ENCODE results near the gene APBB1IP.

The APBB1IP gene

GRCh38 chr10:26513101-26513500 lies 75.0 kb downstream of the APBB1IP start:
- no peak for DNase-seq

DNA sequence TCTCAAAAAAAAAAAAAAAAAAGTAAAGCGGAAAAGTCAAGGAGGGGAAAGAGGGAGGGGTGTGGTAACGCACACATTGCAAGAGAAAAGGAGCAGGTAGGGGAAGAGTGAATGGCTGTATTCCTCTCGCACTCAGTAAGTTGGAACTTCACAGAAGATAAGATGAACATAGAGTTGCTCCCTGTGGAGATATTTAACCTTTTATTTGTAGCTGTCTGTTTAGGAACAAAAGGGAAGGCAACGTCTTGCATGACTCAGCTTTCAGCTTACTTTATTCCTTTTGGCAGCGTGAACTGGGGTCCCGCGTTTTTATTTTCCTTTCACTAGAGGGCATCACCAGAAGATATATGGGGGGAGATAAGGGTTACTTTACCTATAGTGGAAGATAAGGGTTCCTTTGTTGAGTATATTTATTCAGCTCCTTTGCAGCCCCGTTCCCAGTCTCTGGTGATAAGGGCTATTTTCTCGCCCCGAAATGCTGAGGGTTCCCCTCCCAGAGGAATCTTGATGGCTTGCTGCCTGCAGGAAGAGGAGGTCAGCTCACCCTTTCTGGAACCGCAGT lies 78.5 kb downstream of the APBB1IP start:
- DNase-seq, result no peak

DNA sequence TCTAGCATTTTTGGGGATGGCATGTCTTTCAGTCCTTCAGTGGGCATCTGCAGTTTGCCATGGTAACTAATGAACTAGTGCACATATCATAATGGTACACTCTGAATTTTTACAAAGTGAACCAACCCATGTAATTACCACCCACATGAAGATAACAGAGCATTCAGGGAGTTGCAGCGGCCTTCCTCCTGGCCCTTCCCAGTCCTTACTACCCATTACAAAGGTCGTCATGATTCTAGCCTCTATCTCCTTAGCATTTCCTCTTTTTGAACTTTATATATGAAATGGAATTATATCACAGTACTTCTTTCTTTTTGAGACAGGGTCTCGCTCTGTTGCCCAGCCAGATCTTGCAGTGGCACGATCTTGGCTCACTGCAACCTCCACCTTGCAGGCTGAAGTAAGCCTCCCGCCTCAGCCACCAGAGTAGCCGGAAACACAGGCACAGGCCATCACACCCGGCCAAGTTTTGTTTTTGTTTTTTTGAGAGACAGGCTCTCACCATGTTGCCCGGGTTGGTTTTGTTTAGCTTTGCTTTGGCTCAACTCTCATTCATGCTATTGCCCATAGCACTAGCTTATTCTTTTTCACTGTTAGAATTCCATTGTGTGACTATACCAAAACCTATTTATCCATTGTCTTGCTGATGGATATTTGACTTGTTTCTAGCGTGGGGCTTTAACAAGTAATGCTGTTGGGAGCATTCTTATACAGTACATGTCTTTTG lies 79.2 kb downstream of the APBB1IP start:
- DNase-seq, result no peak

DNA sequence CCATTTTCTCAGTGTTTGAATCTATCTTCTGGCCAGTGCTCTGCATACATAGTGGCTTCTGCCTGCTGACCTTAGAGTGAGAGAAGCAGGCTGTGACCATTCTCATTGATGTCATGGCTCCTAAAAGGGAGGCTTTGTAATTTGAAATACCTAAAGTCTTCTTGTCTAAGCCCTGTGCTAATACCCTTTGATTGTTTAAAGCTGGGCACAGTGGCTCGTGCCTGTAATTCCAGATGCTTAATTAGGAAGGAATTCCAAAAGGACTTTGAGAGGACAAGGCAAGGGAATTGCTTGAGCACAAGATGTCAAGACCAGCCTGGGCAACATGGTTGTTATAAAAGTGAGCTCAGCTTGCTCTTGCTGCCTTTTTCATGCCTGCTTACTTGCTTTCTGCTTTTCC lies 81.7 kb downstream of the APBB1IP start:
- DNase-seq, result no peak

- DNase-seq, result no peak
Measured at GRCh38 chr10:26520575-26520974, 82.4 kb downstream of the APBB1IP start.

DNA sequence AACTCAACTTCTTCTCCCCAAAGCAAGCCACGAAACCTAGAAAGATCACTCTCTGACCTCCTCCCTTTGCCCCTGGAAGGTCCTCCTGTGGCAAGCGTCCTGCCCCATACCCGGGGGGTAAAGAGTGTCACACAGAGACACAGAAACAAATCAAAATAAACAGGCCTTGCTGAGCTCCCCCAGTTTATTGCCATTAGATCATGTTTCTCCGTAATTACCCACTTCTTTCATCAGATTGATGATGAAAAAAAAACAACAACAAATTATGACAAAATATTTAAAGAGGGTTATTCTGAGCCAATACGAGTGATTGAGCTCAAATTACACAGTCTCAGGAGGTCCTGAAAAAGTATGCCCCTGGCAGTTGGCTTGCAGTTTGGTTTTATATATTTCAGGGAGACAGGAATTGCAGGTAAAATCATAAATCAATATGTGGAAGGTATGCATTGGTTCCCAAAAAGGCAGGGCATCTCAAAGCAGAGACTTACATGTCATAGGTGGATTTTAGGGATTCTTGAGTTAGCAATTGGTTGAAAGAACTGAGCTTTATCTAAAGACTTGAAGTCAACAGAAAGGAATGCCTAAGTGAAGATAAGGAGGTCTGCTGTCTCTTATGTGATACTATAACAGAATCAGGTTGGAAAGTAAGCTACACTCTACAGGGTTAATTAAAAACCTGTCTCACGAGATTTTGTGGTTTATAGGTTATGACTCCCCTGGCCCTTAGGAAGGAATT lies 86.2 kb downstream of the APBB1IP start:
- DNase-seq, result no peak

DNA sequence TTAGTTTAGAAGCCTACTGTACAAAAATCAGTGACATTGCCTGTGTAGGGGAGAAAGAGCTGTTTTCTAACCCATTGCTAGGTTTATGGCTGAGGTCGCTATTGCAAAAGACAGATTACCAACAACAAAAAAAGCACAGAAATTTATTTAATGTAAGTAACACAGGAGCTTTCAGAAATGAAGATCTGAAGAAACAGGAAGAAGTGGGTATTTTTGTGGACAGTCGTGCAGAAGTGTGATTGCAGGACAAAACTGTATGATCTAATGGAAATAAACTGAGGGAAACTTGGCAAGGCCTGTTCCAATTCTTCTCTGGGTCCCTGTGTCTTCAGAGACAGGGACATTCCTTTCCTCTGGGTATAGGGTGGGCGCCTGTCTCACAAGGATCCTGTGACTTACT lies 87.4 kb downstream of the APBB1IP start:
- DNase-seq, result no peak

DNA sequence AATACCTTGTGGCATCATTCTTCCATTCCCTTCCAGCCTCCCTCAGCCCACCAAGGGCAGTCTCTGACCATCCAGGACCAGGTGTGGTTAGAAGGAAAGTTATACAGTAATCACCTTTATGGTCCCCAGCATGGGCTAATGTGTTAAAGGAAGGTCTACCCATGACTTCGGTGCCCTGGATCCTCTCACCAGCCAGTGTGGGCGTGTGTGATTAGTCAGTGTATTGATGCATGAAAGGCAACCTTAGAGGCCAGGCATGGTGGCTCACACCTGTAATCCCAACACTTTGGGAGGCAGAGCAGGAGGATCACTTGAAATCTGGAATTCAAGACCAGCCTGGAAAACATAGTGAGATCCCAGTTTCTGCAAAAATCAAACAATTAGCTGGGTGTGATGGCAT lies 88.9 kb downstream of the APBB1IP start:
- no peak for DNase-seq

DNA sequence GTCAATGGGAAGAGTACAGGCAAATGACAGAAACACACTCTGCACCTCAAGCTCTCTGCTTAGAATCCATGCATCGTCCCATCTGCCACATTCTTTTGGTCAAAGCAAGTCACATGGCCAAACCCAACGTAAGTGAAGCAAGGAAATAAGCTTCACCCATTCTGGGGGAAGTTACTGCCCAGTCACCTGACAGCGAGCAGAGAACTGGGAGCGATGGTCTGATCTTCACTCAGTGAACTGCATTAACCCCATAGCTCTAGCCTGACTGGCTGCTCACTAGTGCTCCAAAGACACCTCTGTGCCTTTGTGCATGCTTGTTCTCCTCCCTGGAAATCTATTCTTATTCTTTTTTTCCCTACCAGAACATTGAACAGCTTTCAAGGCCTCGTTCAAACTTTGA lies 89.9 kb downstream of the APBB1IP start:
- no peak for DNase-seq

DNA sequence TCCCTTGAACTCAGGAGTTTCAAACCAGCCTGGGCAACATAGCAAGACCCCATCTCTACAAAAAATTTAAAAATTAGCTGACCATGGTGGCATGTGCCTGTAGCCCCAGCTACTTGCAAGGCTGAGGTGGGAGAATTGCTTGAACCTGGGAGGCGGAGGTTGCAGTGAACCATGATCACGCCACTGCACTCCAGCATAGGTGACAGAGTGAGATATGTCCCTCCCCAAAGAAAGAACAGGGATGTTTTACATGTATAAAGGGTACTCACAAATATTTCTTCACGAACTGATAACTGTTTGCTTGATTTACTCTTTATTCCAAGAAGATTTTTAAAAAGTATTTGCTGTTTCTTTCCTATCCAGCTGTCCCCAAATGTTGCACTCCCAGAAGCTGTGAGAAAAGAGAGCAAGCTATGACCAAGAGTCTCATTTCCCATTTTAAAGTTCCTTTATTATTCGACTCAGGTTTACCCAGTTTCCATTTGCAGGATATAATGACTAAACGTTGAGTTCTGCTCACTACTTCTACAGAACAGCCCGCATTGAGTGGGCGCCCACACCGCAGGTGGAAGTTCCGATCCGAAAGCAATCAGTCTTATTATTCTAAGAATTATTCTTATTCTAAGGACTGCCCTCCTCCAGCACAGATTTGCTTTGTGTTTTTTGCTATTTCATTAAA lies 90.7 kb downstream of the APBB1IP start:
- DNase-seq, result no peak

- no peak for DNase-seq
Measured at GRCh38 chr10:26534384-26534783, 96.2 kb downstream of the APBB1IP start.

- DNase-seq, result no peak
Measured at GRCh38 chr10:26540601-26541000, 102.5 kb downstream of the APBB1IP start.

GRCh38 chr10:26543567-26544306 lies 105.6 kb downstream of the APBB1IP start:
- DNase-seq, result no peak

DNA sequence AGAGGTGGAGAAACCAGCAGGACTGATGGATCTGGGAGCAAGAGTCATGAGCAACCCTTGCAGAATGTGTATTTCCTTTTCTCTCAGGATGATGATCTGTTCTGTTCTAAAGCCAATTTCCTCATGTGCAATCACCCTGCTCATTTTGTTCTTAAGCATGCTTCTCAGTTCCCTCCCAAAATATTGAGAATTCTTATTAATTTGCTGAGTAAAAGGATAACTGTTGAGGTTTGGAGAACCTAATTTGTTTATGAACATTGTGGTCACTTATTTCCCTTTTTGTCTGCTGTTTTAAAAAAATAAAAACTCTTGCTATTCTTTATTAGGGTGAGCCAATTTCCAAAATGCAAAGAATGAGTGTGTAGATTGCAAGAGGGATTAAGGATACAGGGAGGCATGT lies 106.8 kb downstream of the APBB1IP start:
- DNase-seq, result no peak

GRCh38 chr10:26550774-26551526 lies 112.8 kb downstream of the APBB1IP start:
- DNase-seq, result no peak

- no peak for DNase-seq
Measured at GRCh38 chr10:26554246-26554645, 116.1 kb downstream of the APBB1IP start.

- no peak for DNase-seq
Measured at GRCh38 chr10:26555719-26556368, 117.7 kb downstream of the APBB1IP start.

- no peak for DNase-seq
Measured at GRCh38 chr10:26556748-26557640, 118.9 kb downstream of the APBB1IP start.

GRCh38 chr10:26557641-26558014 lies 119.5 kb downstream of the APBB1IP start:
- no peak for DNase-seq

DNA sequence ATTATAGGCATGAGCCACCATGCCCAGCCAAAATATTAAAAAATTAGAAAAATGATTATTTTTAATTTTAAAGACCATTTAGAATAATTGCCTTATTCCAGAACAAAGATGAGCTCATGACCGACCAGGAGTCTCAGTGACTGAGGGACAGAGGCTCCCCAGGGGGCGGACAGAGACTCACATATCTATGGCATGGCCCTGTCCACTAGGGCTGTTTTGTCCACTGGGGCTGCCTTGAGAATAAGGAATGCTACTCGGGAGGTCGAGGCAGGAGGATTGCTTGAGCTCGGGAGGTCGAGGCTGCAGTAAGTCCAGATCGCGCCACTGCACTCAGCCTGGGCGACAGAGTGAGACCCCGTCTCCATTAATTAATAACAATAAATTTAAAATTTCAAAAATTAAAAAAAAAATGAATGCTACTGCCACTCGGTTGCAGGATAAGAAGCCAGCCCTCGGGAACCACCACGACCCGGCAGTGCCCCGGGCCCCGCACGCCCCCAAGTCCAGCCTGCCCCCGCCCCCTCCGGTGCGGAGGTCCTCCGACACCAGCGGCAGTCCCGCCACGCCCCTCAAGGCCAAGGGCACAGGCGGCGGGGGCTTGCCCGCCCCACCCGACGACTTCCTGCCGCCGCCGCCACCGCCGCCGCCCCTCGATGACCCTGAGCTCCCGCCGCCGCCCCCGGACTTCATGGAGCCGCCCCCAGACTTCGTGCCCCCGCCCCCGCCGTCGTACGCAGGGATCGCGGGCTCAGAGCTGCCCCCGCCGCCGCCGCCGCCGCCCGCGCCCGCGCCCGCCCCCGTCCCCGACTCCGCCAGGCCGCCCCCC lies 128.6 kb downstream of the APBB1IP start:
- DNase-seq, result peak; percentile 49

Measured in left hindlimb (tissue), 1 donor.